ENCODE data around the gene PTPN3.

The PTPN3 gene

GRCh38 chr9:109349421-109349846 lies 148.7 kb downstream of the PTPN3 start:
- no peak for TF ChIP-seq FOXM1 (IDR thresholded peaks at IDR 0.05; ENCODE audit: borderline replicate concordance, low read depth)
- no peak for TF ChIP-seq RAD21 (IDR thresholded peaks at IDR 0.05; ENCODE audit: low read depth)
- TF ChIP-seq REST (IDR thresholded peaks at IDR 0.05; ENCODE audit: low read depth), result no peak
- no peak for TF ChIP-seq USF1 (IDR thresholded peaks at IDR 0.05)
- no peak for TF ChIP-seq CREB1 (IDR thresholded peaks at IDR 0.05; ENCODE audit: low read depth)
- no peak for TF ChIP-seq CEBPB (IDR thresholded peaks at IDR 0.05)
- no peak for TF ChIP-seq EGR1 (IDR thresholded peaks at IDR 0.05)
- TF ChIP-seq YY1 (IDR thresholded peaks at IDR 0.05; ENCODE audit: low read depth), result no peak
- TF ChIP-seq TEAD4 (IDR thresholded peaks at IDR 0.05), result no peak
- TF ChIP-seq NFIC (IDR thresholded peaks at IDR 0.05), result no peak
- TF ChIP-seq MAX (IDR thresholded peaks at IDR 0.05), result no peak
- TF ChIP-seq EP300 (IDR thresholded peaks at IDR 0.05; ENCODE audit: borderline replicate concordance), result no peak

GRCh38 chr9:109346904-109347303 lies 151.2 kb downstream of the PTPN3 start:
- TF ChIP-seq NFIC (IDR thresholded peaks at IDR 0.05) (no peak), RAD21 (IDR thresholded peaks at IDR 0.05; ENCODE audit: low read depth) (no peak), MAX (IDR thresholded peaks at IDR 0.05) (no peak), EP300 (IDR thresholded peaks at IDR 0.05; ENCODE audit: borderline replicate concordance) (no peak), EGR1 (IDR thresholded peaks at IDR 0.05) (no peak), CREB1 (IDR thresholded peaks at IDR 0.05; ENCODE audit: low read depth) (no peak), TCF12 (IDR thresholded peaks at IDR 0.05; ENCODE audit: low read depth) (no peak), FOXM1 (IDR thresholded peaks at IDR 0.05; ENCODE audit: borderline replicate concordance, low read depth) (no peak), CEBPB (IDR thresholded peaks at IDR 0.05) (no peak), ZBTB7A (IDR thresholded peaks at IDR 0.05; ENCODE audit: low read depth) (no peak), TAF1 (IDR thresholded peaks at IDR 0.05; ENCODE audit: low read depth) (no peak), YY1 (IDR thresholded peaks at IDR 0.05; ENCODE audit: low read depth) (no peak), REST (IDR thresholded peaks at IDR 0.05; ENCODE audit: low read depth) (no peak), TEAD4 (IDR thresholded peaks at IDR 0.05) (no peak), USF1 (IDR thresholded peaks at IDR 0.05) (no peak)

GRCh38 chr9:109344866-109345265 lies 153.2 kb downstream of the PTPN3 start:
- TF ChIP-seq YY1 (IDR thresholded peaks at IDR 0.05; ENCODE audit: low read depth), result no peak

- TF ChIP-seq TCF12 (IDR thresholded peaks at IDR 0.05; ENCODE audit: low read depth) (no peak), EP300 (IDR thresholded peaks at IDR 0.05; ENCODE audit: borderline replicate concordance) (no peak), TAF1 (IDR thresholded peaks at IDR 0.05; ENCODE audit: low read depth) (no peak), ZBTB7A (IDR thresholded peaks at IDR 0.05; ENCODE audit: low read depth) (no peak), CREB1 (IDR thresholded peaks at IDR 0.05; ENCODE audit: low read depth) (no peak), RAD21 (IDR thresholded peaks at IDR 0.05; ENCODE audit: low read depth) (no peak), CEBPB (IDR thresholded peaks at IDR 0.05) (no peak), REST (IDR thresholded peaks at IDR 0.05; ENCODE audit: low read depth) (no peak), NFIC (IDR thresholded peaks at IDR 0.05) (no peak), USF1 (IDR thresholded peaks at IDR 0.05) (no peak), YY1 (IDR thresholded peaks at IDR 0.05; ENCODE audit: low read depth) (no peak), EGR1 (IDR thresholded peaks at IDR 0.05) (no peak), MAX (IDR thresholded peaks at IDR 0.05) (no peak), FOXM1 (IDR thresholded peaks at IDR 0.05; ENCODE audit: borderline replicate concordance, low read depth) (no peak), TEAD4 (IDR thresholded peaks at IDR 0.05) (no peak)
Measured at GRCh38 chr9:109342878-109343277, 155.2 kb downstream of the PTPN3 start.
